GM06990 (cell line): ENCODE measurements around the gene STIMATE.

ENCODE experiments used
- DNase-seq: peaks from one replicate; pipeline ENCODE4 v3.0.0-alpha.2; 2011; ENCODE audit not compliant: insufficient read length; ENCODE audit errors: extremely low read depth
- H3K27me3 ChIP-seq: replicated peaks from 2 replicates; pipeline ENCODE4 v1.6.0; 2011; ENCODE audit warnings: low read length; ENCODE audit not compliant: control insufficient read depth, insufficient read depth
- H3K36me3 ChIP-seq: 2 replicates; pipeline ENCODE4 v1.5.1; 2011; ENCODE audit warnings: low read length; ENCODE audit not compliant: control insufficient read depth, insufficient read depth
- H3K4me3 ChIP-seq: replicated peaks from 2 replicates; pipeline ENCODE4 v1.5.1; 2011; ENCODE audit warnings: low read depth, mild to moderate bottlenecking, control low read depth, low read length
- CTCF ChIP-seq: IDR thresholded peaks from 2 replicates; pipeline ENCODE4 v1.5.1; 2011; ENCODE audit warnings: low read length, control low read depth, mild to moderate bottlenecking, inconsistent platforms; ENCODE audit not compliant: insufficient read depth, poor library complexity, severe bottlenecking

Gene STIMATE

GRCh38 chr3:52791366-52791765, 106.0 kb downstream of the STIMATE start:
- H3K27me3 ChIP-seq = no peaks in the 10 kb centered on the region; the same call in 1 of the 2 replicates
- no peaks in the 10 kb centered on the region for H3K36me3 ChIP-seq
- H3K4me3 ChIP-seq = no peak overlapping the region
- no peak for DNase-seq
- TF ChIP-seq CTCF = no peak

- no peaks in the 10 kb centered on the region for H3K36me3 ChIP-seq
- no peak for TF ChIP-seq CTCF
- H3K27me3 ChIP-seq = no peaks in the 10 kb centered on the region; the same call in 1 of the 2 replicates
- no peak overlapping the region for H3K4me3 ChIP-seq
- DNase-seq = no peak
Measured at GRCh38 chr3:52790741-52791140, 106.6 kb downstream of the STIMATE start.

GRCh38 chr3:52790337-52790736, 107.0 kb downstream of the STIMATE start:
- no peaks in the 10 kb centered on the region for H3K36me3 ChIP-seq
- no peak for DNase-seq
- H3K27me3 ChIP-seq = no peaks in the 10 kb centered on the region; the same call in 1 of the 2 replicates
- no peak for TF ChIP-seq CTCF
- no peak overlapping the region for H3K4me3 ChIP-seq

- H3K36me3 ChIP-seq = no peaks in the 10 kb centered on the region
Measured at GRCh38 chr3:52789746-52790040, 107.7 kb downstream of the STIMATE start.

GRCh38 chr3:52788890-52789745, 108.2 kb downstream of the STIMATE start:
- Histone ChIP-seq H3K27me3 (no peaks in the 10 kb centered on the region; the same call in 1 of the 2 replicates), H3K4me3 (no peak overlapping the region), H3K36me3 (no peaks in the 10 kb centered on the region)
- no peak for TF ChIP-seq CTCF
- no peak for DNase-seq

More at GRCh38 chr3:52789746-52790040, 107.7 kb downstream of the STIMATE start:
- DNase-seq = no peak
- Histone ChIP-seq H3K4me3 (no peak overlapping the region), H3K27me3 (no peaks in the 10 kb centered on the region; the same call in 1 of the 2 replicates)
- TF ChIP-seq CTCF = no peak
